ENCODE results near the gene RTF1. TPM values are rescaled to one million over a fixed set of nuclear protein-coding genes. Genes with fewer than 3 reads are reported as not detected.

The RTF1 gene
- total and polyA plus RNA-seq, 2 donors (not counting 1 experiment from before 2014, with no cell fraction given) = 11.9 to 39.4 TPM

- TF ChIP-seq EZH2 (IDR thresholded peaks at IDR 0.05; ENCODE audit: borderline replicate concordance, insufficient read depth, low read depth, low read length, poor library complexity, severe bottlenecking) = no peak
- TF ChIP-seq CTCF (IDR thresholded peaks at IDR 0.05) = no peak
- Mint-ChIP-seq H3K27me3 (no peaks in the 10 kb centered on the region), H3K4me1 (peaks cover 39% of the 10 kb centered on the region), H3K9me3 (ENCODE audit: insufficient read depth) (no peaks in the 10 kb centered on the region), H3K4me3 (peak overlapping the region; percentile 97), H3K27ac (peak overlapping the region; percentile 89)
- ChIA-PET POLR2A (no interaction called here), CTCF (interaction anchor here (0.7 kb wide), 1 partner anchor 280 kb away, joined by 6 read pairs; no protein-coding TSS in a partner anchor)
- Histone ChIP-seq H3K36me3 (replicated peaks in 1 of 2; ENCODE audit: control extremely low read depth in 1 of 2, control insufficient read depth in 1 of 2, extremely low read depth in 1 of 2, insufficient read depth in 2 of 2, low read length in 1 of 2) (no peaks in the 10 kb centered on the region), H3K79me2 (ENCODE audit: control insufficient read depth, insufficient read depth, low read length) (peaks cover 74% of the 10 kb centered on the region), H3K4me2 (replicated peaks; ENCODE audit: low read depth, low read length, poor library complexity, severe bottlenecking) (peak overlapping the region; percentile 85), H2AFZ (ENCODE audit: insufficient read depth, low read depth, low read length, poor library complexity, severe bottlenecking) (peak overlapping the region; percentile 94), H3K27me3 (replicated peaks in 1 of 4; ENCODE audit: control extremely low read depth in 1 of 4, control insufficient read depth in 3 of 4, insufficient read depth in 4 of 4, low read length in 3 of 4) (no peaks in the 10 kb centered on the region), H3K9ac (ENCODE audit: low read length) (peak overlapping the region; percentile 83), H3K27ac (ENCODE audit: low read length in 2 of 2) (peak overlapping the region; percentile 27 to 83), H3K4me3 (ENCODE audit: control extremely low read depth in 1 of 5, extremely low read depth in 1 of 5, insufficient read depth in 1 of 5, low read depth in 2 of 5, low read length in 4 of 5) (peak overlapping the region; percentile 43 to 88 (median 72)), H3K4me1 (ENCODE audit: control insufficient read depth in 2 of 2, insufficient read depth in 2 of 2, low read length in 2 of 2) (peaks cover 14 to 24% of the 10 kb centered on the region in 2 donors), H3K9me3 (ENCODE audit: control extremely low read depth in 1 of 3, control insufficient read depth in 2 of 3, insufficient read depth in 1 of 3, low read length in 2 of 3) (no peaks in the 10 kb centered on the region), H4K20me1 (ENCODE audit: control insufficient read depth, insufficient read depth, low read length, poor library complexity, severe bottlenecking) (peaks cover 35% of the 10 kb centered on the region)
- WGBS (ENCODE audit: insufficient coverage) = under 1% methylated on average over 37 of the region's 37 CpGs
- intact Hi-C loops (cut with micrococcal nuclease) = loop anchor here (1.0 to 10.0 kb wide), 12 partner anchors 15 to 855 kb away; partner anchors contain the start of genes CHP1, DNAJC17, EHD4 and EXD1
- ATAC-seq (ENCODE audit: low read depth) (peak; percentile 29), DNase-seq (no peak)
These were observed 712 bp downstream of the RTF1 start for GRCh38 chr15:41417418-41418195.
